ENCODE results near the gene GCNA. TPM values are rescaled to one million over a fixed set of nuclear protein-coding genes. Genes with fewer than 3 reads are reported as not detected.

GCNA gene
- polyA plus RNA-seq, 2 of the 4 experiments (the other 2 are of a cell fraction): 1.4 to 1.7 TPM

- TF ChIP-seq ZC3H11A (IDR thresholded peaks at IDR 0.05) (no peak), RFX5 (IDR thresholded peaks at IDR 0.05) (no peak), USF2 (IDR thresholded peaks at IDR 0.05) (no peak), MYC (IDR thresholded peaks at IDR 0.05; ENCODE audit: borderline replicate concordance, low read length) (no peak), POLR2AphosphoS2 (conservative IDR thresholded peaks at IDR 0.05; ENCODE audit: low read length) (no peak), HMGXB4 (CRISPR knock-in tag; IDR thresholded peaks at IDR 0.05; ENCODE audit: borderline replicate concordance) (no peak), SREBF2 (IDR thresholded peaks at IDR 0.05) (no peak)
Measured at GRCh38 chrX:71579990-71580380, 1.7 kb downstream of the GCNA start (continued).

- ChIA-PET POLR2A (no interaction called here), CTCF (interaction anchor here (0.7 kb wide), 1 partner anchor 336 kb away, joined by 3 read pairs; no protein-coding TSS in a partner anchor)
- Histone ChIP-seq H3K4me1 (no peaks in the 10 kb centered on the region), H3K27ac (no peak overlapping the region), H3K4me3 (no peak overlapping the region), H3K4me2 (no peak overlapping the region), H3K9me3 (no peaks in the 10 kb centered on the region)
- 83% methylated on average over 5 of the region's 5 CpGs for WGBS (ENCODE audit: missing lambda C conversion rate)
- TF ChIP-seq CBX8 (IDR thresholded peaks at IDR 0.05) (no peak), NR3C1 (IDR thresholded peaks at IDR 0.05) (no peak), ELK1 (IDR thresholded peaks at IDR 0.05; ENCODE audit: low read depth, low read length) (no peak), RAD21 (conservative IDR thresholded peaks at IDR 0.05 in 1 of 2, IDR thresholded peaks at IDR 0.05 in 1 of 2) (no peak), RFX5 (IDR thresholded peaks at IDR 0.05) (no peak), HMGXB4 (CRISPR knock-in tag; IDR thresholded peaks at IDR 0.05; ENCODE audit: borderline replicate concordance) (no peak), MYC (IDR thresholded peaks at IDR 0.05; ENCODE audit: borderline replicate concordance, low read length) (no peak), RARB (CRISPR knock-in tag; IDR thresholded peaks at IDR 0.05) (no peak), FOXS1 (CRISPR knock-in tag; IDR thresholded peaks at IDR 0.05) (no peak), RCOR1 (IDR thresholded peaks at IDR 0.05; ENCODE audit: low read depth, low read length) (no peak)
- FAIRE-seq: peak; percentile 88
- ATAC-seq: no peak
- DNase-seq (ENCODE audit: low read depth in 1 of 2, low spot score in 1 of 2): no peak
Measured at GRCh38 chrX:71581210-71581609, 3.0 kb downstream of the GCNA start.

- CTCF ChIA-PET: no interaction called here
- ATAC-seq (no peak), DNase-seq (ENCODE audit: low read depth in 1 of 2, low spot score in 1 of 2) (no peak), FAIRE-seq (no peak)
- POLR2A ChIA-PET: no interaction called here
- no peak overlapping the region for H3K27ac ChIP-seq
- no peaks in the 10 kb centered on the region for H3K9me3 ChIP-seq
- no peaks in the 10 kb centered on the region for H3K4me1 ChIP-seq
- H3K4me2 ChIP-seq: no peak overlapping the region
- H3K4me3 ChIP-seq: no peak overlapping the region
- 90% methylated on average over 2 of the region's 2 CpGs for WGBS (ENCODE audit: missing lambda C conversion rate)
- TF ChIP-seq TFCP2L1 (CRISPR knock-in tag; IDR thresholded peaks at IDR 0.05) (no peak), NR3C1 (IDR thresholded peaks at IDR 0.05) (no peak), RCOR1 (IDR thresholded peaks at IDR 0.05; ENCODE audit: low read depth, low read length) (no peak), NPAS2 (CRISPR knock-in tag; IDR thresholded peaks at IDR 0.05; ENCODE audit: borderline replicate concordance) (no peak), EHMT2 (IDR thresholded peaks at IDR 0.05; ENCODE audit: low read depth) (no peak), HES2 (IDR thresholded peaks at IDR 0.05) (no peak), CBX2 (IDR thresholded peaks at IDR 0.05; ENCODE audit: borderline replicate concordance, low read depth) (no peak), HOXA7 (CRISPR knock-in tag; IDR thresholded peaks at IDR 0.05) (no peak), FOSL2 (IDR thresholded peaks at IDR 0.05) (no peak), FOSL2 (CRISPR knock-in tag; IDR thresholded peaks at IDR 0.05) (no peak), NFE2L2 (conservative IDR thresholded peaks at IDR 0.05; ENCODE audit: low read length) (no peak), HEYL (CRISPR knock-in tag; IDR thresholded peaks at IDR 0.05) (no peak), E2F6 (IDR thresholded peaks at IDR 0.05; ENCODE audit: borderline replicate concordance, low read depth) (no peak), RARB (CRISPR knock-in tag; IDR thresholded peaks at IDR 0.05) (no peak), SREBF2 (IDR thresholded peaks at IDR 0.05) (no peak), ZNF302 (CRISPR knock-in tag; IDR thresholded peaks at IDR 0.05) (no peak), ATOH8 (CRISPR knock-in tag; IDR thresholded peaks at IDR 0.05; ENCODE audit: low read depth) (no peak), BHLHE40 (IDR thresholded peaks at IDR 0.05; ENCODE audit: low read depth, low read length) (no peak)
Measured at GRCh38 chrX:71586929-71587328, 8.7 kb downstream of the GCNA start.
